BJ (cell line): Measurements from ENCODE around the gene KDM1A. TPM values are rescaled to one million over a fixed set of nuclear protein-coding genes. Genes with fewer than 3 reads are reported as not detected.

ENCODE experiments used
- CTCF ChIA-PET: fragments of 350-600 bp; formaldehyde crosslinking; extraction: SDS; loops from one replicate; lab custom pipeline; 2021; ENCODE audit warnings: antibody characterized with exemption, inconsistent platforms; lab: Yijun Ruan, JAX
- POLR2A ChIA-PET: fragments of 300-600 bp; sonication (Branson Sonifier 250); formaldehyde crosslinking; extraction: SDS; loops from one replicate; lab custom pipeline; 2021; ENCODE audit warnings: antibody characterized with exemption; lab: Charles Lee
- DNase-seq: peaks from one replicate; pipeline ENCODE4 v3.0.0-alpha.2; 2011; ENCODE audit warnings: low read depth
- H3K27me3 ChIP-seq: 2 replicates; pipeline ENCODE4 v1.6.0; 2011; ENCODE audit warnings: low read length; ENCODE audit not compliant: control insufficient read depth, insufficient read depth
- H3K36me3 ChIP-seq: 2 replicates; pipeline ENCODE4 v1.5.1; 2011; ENCODE audit warnings: low read length; ENCODE audit not compliant: control insufficient read depth, insufficient read depth
- H3K4me3 ChIP-seq: 2 replicates; pipeline ENCODE4 v1.5.1; 2011; ENCODE audit warnings: low read depth, mild to moderate bottlenecking, control low read depth, low read length
- polyA plus RNA-seq: library from polyadenylated mRNA; depleted of rRNA; stranded (reverse); fragments of >200 nt; gene quantifications from 2 replicates; pipeline ENCODE4 v1.2.3, GENCODE V29; 2011
- TF ChIP-seq, protein P1 (sequence below): IDR thresholded peaks from 2 replicates; pipeline ENCODE4 v1.5.1; 2011; ENCODE audit warnings: low read depth, mild to moderate bottlenecking, control low read depth, inconsistent platforms, low read length, moderate library complexity; ENCODE audit not compliant: insufficient read depth

The KDM1A gene
- polyA plus RNA-seq, 1 experiment = 52.2 TPM

DNA sequence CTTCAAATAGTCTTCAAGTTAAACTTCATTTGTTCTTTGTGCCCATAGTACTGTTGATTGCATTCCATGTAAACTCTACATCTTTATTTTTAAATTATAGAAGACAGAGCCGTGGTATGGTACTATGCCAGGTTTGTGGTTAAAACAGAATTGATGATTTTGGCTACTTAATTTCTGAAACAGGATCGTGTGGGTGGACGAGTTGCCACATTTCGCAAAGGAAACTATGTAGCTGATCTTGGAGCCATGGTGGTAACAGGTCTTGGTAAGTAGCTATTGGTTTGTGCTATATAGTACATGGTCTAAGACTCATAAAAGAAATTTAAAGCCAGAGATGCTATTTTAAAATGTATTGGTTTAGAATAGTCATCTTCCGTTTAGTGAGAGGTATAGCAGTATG lies 38.0 kb downstream of the KDM1A start:
- POLR2A ChIA-PET = no interaction called here
- Histone ChIP-seq H3K4me3 (no peak overlapping the region), H3K36me3 (0 out of 2 replicates have a peak, but pooled peaks cover 4% of the 10 kb centered on the region), H3K27me3 (no peaks in the 10 kb centered on the region)
- CTCF ChIA-PET = interaction anchor here (1.4 kb wide), 1 partner anchor 19 kb away, joined by 3 read pairs; no protein-coding TSS in a partner anchor
- TF ChIP-seq, protein P1, sequence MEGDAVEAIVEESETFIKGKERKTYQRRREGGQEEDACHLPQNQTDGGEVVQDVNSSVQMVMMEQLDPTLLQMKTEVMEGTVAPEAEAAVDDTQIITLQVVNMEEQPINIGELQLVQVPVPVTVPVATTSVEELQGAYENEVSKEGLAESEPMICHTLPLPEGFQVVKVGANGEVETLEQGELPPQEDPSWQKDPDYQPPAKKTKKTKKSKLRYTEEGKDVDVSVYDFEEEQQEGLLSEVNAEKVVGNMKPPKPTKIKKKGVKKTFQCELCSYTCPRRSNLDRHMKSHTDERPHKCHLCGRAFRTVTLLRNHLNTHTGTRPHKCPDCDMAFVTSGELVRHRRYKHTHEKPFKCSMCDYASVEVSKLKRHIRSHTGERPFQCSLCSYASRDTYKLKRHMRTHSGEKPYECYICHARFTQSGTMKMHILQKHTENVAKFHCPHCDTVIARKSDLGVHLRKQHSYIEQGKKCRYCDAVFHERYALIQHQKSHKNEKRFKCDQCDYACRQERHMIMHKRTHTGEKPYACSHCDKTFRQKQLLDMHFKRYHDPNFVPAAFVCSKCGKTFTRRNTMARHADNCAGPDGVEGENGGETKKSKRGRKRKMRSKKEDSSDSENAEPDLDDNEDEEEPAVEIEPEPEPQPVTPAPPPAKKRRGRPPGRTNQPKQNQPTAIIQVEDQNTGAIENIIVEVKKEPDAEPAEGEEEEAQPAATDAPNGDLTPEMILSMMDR = no peak
- DNase-seq = no peak

DNA sequence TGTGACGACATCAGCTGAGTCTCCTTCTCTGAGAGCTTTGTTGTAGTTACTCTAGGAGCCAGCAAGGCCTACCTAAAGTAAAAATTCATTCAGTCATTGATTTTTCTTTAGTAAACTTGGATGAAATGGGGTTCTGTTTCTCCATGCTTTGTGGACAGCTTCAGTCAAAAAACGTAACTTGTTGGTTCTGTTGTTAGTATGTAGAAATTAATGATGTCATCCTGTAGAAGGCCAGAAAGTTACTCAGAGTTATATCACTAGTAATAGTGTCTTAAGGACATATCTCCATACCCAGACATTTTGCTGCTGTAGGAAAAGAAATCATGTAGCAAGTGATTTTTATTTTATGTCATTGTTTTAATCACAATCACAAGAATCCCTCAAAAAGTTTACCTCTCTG lies 43.0 kb downstream of the KDM1A start:
- Histone ChIP-seq H3K4me3 (no peak overlapping the region), H3K36me3 (peaks cover 2% of the 10 kb centered on the region; the same call in 1 of the 2 replicates), H3K27me3 (no peaks in the 10 kb centered on the region)
- ChIA-PET CTCF (no interaction called here), POLR2A (no interaction called here)
- TF ChIP-seq, protein P1 = no peak
- DNase-seq = no peak

DNA sequence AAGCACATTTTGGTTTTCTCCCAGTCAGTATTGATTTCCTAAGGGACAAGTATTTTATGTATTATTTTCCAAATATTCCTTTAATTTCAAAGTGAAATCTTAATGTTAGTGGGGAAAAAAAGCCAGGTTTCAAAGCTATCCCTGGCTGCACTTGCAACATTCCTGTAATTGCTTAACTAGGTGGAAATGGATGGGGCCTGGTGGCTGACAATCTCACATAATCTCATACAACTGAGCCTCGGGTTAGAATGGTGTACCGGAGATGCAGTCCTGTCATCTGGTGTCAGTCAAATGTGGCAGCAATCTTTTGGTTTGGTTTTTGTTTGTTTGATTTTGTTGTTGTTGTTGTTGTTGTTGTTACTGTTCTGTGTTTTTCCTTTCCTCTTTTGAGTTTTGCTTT lies 46.1 kb downstream of the KDM1A start:
- ChIA-PET CTCF (no interaction called here), POLR2A (no interaction called here)
- no peak overlapping the region for H3K4me3 ChIP-seq
- no peak for DNase-seq
- TF ChIP-seq, protein P1 = no peak
- no peaks in the 10 kb centered on the region for H3K27me3 ChIP-seq
- H3K36me3 ChIP-seq = peaks cover 2% of the 10 kb centered on the region

DNA sequence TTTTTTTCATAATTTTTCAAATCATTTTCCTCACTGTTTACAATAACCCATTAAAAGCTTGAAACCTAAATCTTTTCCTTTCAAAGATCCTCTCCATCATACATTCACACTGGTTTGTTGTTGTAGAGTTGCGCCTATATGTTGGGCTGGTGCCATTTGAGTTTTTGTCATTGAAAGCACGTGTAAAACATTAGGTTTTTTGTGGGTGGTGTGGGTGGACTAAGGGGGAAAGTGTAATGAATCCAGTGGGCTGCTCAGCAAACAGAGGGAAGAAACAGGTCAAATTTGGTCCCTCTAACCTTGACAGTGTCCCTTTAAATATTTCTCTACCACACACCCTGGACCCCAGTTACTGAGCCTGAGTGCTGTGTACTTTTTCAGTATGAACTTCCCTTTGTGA lies 46.8 kb downstream of the KDM1A start:
- CTCF ChIA-PET = interaction anchor here (0.6 kb wide), 1 partner anchor 100 kb away, joined by 3 read pairs; no protein-coding TSS in a partner anchor

DNA sequence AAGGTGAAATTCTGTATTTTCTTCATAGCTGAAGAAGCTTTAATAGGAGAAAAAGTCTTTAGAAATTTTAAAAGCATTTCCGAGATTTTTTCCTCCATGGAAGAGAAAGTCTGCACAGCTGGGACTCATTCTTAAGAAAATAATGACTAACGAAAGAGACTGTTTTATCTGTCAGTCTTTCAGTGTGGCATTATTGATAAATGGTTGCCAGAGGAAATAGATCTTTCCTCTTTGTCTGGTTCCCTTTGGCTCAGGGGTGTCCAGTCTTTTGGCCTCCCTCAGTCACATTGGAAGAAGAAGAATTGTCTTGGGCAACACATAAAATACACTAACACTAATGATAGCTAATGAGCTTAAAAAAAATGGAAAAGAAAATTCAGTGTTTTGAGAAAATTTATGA lies 49.9 kb downstream of the KDM1A start:
- Histone ChIP-seq H3K4me3 (no peak overlapping the region), H3K36me3 (peaks cover 4% of the 10 kb centered on the region), H3K27me3 (no peaks in the 10 kb centered on the region)
- DNase-seq = no peak
- TF ChIP-seq, protein P1 = no peak
- CTCF ChIA-PET = interaction anchor here (1.4 kb wide), 1 partner anchor 30 kb away, joined by 3 read pairs; no protein-coding TSS in a partner anchor
- POLR2A ChIA-PET = interaction anchor here (0.6 kb wide), 1 partner anchor 38 kb away, joined by 4 read pairs; no protein-coding TSS in a partner anchor

More for the DNA sequence above, 46.8 kb downstream of the KDM1A start:
- POLR2A ChIA-PET = no interaction called here
- no peak for DNase-seq
- TF ChIP-seq, protein P1 = no peak
- peaks cover 2% of the 10 kb centered on the region for H3K36me3 ChIP-seq
- H3K4me3 ChIP-seq = no peak overlapping the region
- H3K27me3 ChIP-seq = no peaks in the 10 kb centered on the region
